NCI-H510A treated with DMSO at 0.1 percent for 48 hours (cell line): ENCODE data around the gene ARHGAP42.

Experiments
- DNase-seq: peaks from one replicate; lab custom pipeline; 2025; lab: John Stamatoyannopoulos, UW

ARHGAP42 gene

GRCh38 chr11:100759856-100760255, 72.8 kb downstream of the ARHGAP42 start:
- DNase-seq = no peak

- no peak for DNase-seq
These were observed 73.7 kb downstream of the ARHGAP42 start for GRCh38 chr11:100760744-100761143.

- no peak for DNase-seq
These were observed 74.8 kb downstream of the ARHGAP42 start for GRCh38 chr11:100761841-100762240.

- no peak for DNase-seq
These were observed 79.7 kb downstream of the ARHGAP42 start for GRCh38 chr11:100766764-100767163.

GRCh38 chr11:100769165-100769564, 82.1 kb downstream of the ARHGAP42 start:
- no peak for DNase-seq

- no peak for DNase-seq
These were observed 82.5 kb downstream of the ARHGAP42 start for GRCh38 chr11:100769617-100770016.

- no peak for DNase-seq
These were observed 87.0 kb downstream of the ARHGAP42 start for GRCh38 chr11:100774132-100774531.

- no peak for DNase-seq
These were observed 87.8 kb downstream of the ARHGAP42 start for GRCh38 chr11:100774859-100775258.

GRCh38 chr11:100776212-100776896, 89.3 kb downstream of the ARHGAP42 start:
- no peak for DNase-seq

GRCh38 chr11:100777103-100777502, 90.0 kb downstream of the ARHGAP42 start:
- DNase-seq = no peak

- DNase-seq = no peak
These were observed 90.6 kb downstream of the ARHGAP42 start for GRCh38 chr11:100777736-100778135.

GRCh38 chr11:100778166-100778785, 91.2 kb downstream of the ARHGAP42 start:
- no peak for DNase-seq

- DNase-seq = no peak
These were observed 93.4 kb downstream of the ARHGAP42 start for GRCh38 chr11:100780470-100780869.

- no peak for DNase-seq
These were observed 98.3 kb downstream of the ARHGAP42 start for GRCh38 chr11:100785148-100785983.

GRCh38 chr11:100788561-100789295, 101.6 kb downstream of the ARHGAP42 start:
- no peak for DNase-seq

- DNase-seq = no peak
These were observed 102.4 kb downstream of the ARHGAP42 start for GRCh38 chr11:100789500-100789899.

GRCh38 chr11:100790073-100790472, 103.0 kb downstream of the ARHGAP42 start:
- no peak for DNase-seq

GRCh38 chr11:100791103-100791502, 104.0 kb downstream of the ARHGAP42 start:
- no peak for DNase-seq

GRCh38 chr11:100791860-100792259, 104.8 kb downstream of the ARHGAP42 start:
- DNase-seq = no peak

- no peak for DNase-seq
These were observed 106.4 kb downstream of the ARHGAP42 start for GRCh38 chr11:100793525-100793924.

- DNase-seq = no peak
These were observed 107.4 kb downstream of the ARHGAP42 start for GRCh38 chr11:100794446-100794845.

GRCh38 chr11:100799445-100799844, 112.4 kb downstream of the ARHGAP42 start:
- DNase-seq = no peak
